K562 (cell line): ENCODE data around the gene DSC1. TPM values are rescaled to one million over a fixed set of nuclear protein-coding genes. Genes with fewer than 3 reads are reported as not detected.

Source experiments
- BCL6 ChIP-seq: fragments of 250-450 bp; sonication (Bioruptor Pico); IDR thresholded peaks from 2 replicates; pipeline ENCODE4 v1.4.0; 2020
- CBX1 ChIP-seq: sonication (generic); IDR thresholded peaks from 2 replicates; pipeline ENCODE4 v1.6.1; 2016; ENCODE audit warnings: antibody characterized with exemption, low read depth, mild to moderate bottlenecking
- COPS2 ChIP-seq: fragments of 450-650 bp; conservative IDR thresholded peaks from 2 replicates; pipeline ENCODE4 v1.6.1; 2016; ENCODE audit warnings: mild to moderate bottlenecking, moderate library complexity
- SAP30 ChIP-seq: fragments of 200-600 bp; sonication (generic); IDR thresholded peaks from 2 replicates; pipeline ENCODE4 v1.6.1; 2012; ENCODE audit warnings: borderline replicate concordance, low read depth, mild to moderate bottlenecking, moderate library complexity, low read length, control low read depth, inconsistent platforms; ENCODE audit not compliant: insufficient read depth, poor library complexity, severe bottlenecking
- SUPT5H ChIP-seq: fragments of 450-650 bp; IDR thresholded peaks from 2 replicates; pipeline ENCODE4 v1.6.1; 2016
- ZBTB7A ChIP-seq: IDR thresholded peaks from 2 replicates; pipeline ENCODE4 v1.6.1; 2011; ENCODE audit warnings: low read depth, mild to moderate bottlenecking, low read length, moderate library complexity, borderline replicate concordance; ENCODE audit not compliant: control insufficient read depth
- polyA plus RNA-seq, 8 experiments: library from polyadenylated mRNA; depleted of rRNA in 4 of 8; stranded (reverse) in 5 of 8; unstranded in 3 of 8; fragments of >200 nt; fragmentation: Nextera tagmentation in 2 of 8; fragmentation: Illumina TruSeq in 1 of 8; extraction: Ambion mirVana in 2 of 8; extraction: Trizol in 1 of 8; gene quantifications; 2 replicates each; pipeline versions ENCODE4 v1.2.1 to v1.2.3, GENCODE V29; 2011 to 2014; ENCODE audit warnings: inconsistent platforms in 1 of 8, missing spikeins in 1 of 8
- total RNA-seq, 7 experiments: library from RNA; depleted of rRNA in 6 of 7; stranded (reverse); fragments of >200 nt in 6 of 7; fragmentation: Illumina TruSeq in 2 of 7; extraction: Trizol in 2 of 7; gene quantifications; 2 replicates each; pipeline versions ENCODE4 v1.2.1 to v1.2.3, GENCODE V29; 2011 to 2021; ENCODE audit warnings: low replicate concordance in 1 of 7
- TF ChIP-seq, protein P1 (sequence below): fragments of 450-650 bp; IDR thresholded peaks from 2 replicates; pipeline ENCODE4 v1.6.1; 2017; ENCODE audit warnings: antibody characterized with exemption, mild to moderate bottlenecking
- TF ChIP-seq, protein P2 (sequence below): fragments of 450-650 bp; formaldehyde crosslinking; IDR thresholded peaks from 2 replicates; pipeline ENCODE4 v1.4.0; 2022; ENCODE audit warnings: mild to moderate bottlenecking, moderate library complexity
- TF ChIP-seq, protein P3 (sequence below): fragments of 250-450 bp; sonication (Bioruptor Pico); IDR thresholded peaks from 2 replicates; pipeline ENCODE4 v1.5.0; 2021; ENCODE audit warnings: mild to moderate bottlenecking, borderline replicate concordance
- TF ChIP-seq, protein P4 (sequence below): sonication (generic); formaldehyde crosslinking; IDR thresholded peaks from 2 replicates; pipeline ENCODE4 v1.8.0; 2022; ENCODE audit warnings: missing genetic modification reagents, mild to moderate bottlenecking, moderate library complexity, borderline replicate concordance

Gene DSC1
- total and polyA plus RNA-seq, 9 of the 15 experiments (the other 6 are each of a cell fraction or from before 2014, with no cell fraction given), result 0.04 to 0.07 (median 0.05) TPM; not detected in 4

DNA sequence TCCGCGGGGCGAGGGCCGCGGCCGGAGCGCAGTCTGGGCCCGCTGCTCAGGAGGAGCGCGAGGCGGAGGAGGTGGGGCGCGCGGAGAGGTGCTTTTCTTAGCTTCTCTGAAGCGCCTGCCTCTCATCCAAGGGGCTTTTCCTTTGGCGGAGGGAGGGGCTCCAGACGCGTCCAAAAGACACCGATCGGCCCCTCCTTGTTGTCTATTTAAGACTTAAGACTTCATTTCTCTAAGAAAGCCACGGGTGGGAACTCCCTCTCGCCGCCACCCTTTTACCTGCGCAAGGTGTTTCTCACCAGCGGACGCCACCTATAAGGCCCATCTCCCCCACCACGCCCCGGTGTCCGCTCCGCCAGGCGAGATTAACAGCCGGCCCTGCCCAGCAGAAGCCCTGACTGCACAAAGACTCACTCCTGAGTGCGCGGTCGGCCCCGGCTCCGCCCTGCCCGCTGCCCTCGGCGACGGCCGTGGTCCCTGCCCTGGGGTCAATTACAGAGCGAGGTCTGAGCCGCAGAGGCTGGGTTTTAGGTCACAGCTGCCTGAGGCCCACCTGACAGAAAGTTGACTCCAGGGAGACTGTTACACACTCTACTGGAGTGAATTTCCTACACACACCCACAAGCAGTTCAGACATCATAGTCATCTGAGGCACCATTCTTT lies 60.5 kb downstream of the DSC1 start, which contains the start of gene DSC2 (continued):
- TF ChIP-seq, protein P1, sequence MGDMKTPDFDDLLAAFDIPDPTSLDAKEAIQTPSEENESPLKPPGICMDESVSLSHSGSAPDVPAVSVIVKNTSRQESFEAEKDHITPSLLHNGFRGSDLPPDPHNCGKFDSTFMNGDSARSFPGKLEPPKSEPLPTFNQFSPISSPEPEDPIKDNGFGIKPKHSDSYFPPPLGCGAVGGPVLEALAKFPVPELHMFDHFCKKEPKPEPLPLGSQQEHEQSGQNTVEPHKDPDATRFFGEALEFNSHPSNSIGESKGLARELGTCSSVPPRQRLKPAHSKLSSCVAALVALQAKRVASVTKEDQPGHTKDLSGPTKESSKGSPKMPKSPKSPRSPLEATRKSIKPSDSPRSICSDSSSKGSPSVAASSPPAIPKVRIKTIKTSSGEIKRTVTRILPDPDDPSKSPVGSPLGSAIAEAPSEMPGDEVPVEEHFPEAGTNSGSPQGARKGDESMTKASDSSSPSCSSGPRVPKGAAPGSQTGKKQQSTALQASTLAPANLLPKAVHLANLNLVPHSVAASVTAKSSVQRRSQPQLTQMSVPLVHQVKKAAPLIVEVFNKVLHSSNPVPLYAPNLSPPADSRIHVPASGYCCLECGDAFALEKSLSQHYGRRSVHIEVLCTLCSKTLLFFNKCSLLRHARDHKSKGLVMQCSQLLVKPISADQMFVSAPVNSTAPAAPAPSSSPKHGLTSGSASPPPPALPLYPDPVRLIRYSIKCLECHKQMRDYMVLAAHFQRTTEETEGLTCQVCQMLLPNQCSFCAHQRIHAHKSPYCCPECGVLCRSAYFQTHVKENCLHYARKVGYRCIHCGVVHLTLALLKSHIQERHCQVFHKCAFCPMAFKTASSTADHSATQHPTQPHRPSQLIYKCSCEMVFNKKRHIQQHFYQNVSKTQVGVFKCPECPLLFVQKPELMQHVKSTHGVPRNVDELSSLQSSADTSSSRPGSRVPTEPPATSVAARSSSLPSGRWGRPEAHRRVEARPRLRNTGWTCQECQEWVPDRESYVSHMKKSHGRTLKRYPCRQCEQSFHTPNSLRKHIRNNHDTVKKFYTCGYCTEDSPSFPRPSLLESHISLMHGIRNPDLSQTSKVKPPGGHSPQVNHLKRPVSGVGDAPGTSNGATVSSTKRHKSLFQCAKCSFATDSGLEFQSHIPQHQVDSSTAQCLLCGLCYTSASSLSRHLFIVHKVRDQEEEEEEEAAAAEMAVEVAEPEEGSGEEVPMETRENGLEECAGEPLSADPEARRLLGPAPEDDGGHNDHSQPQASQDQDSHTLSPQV, result no peak
- TF ChIP-seq CBX1 (0 out of 2 replicates have a peak, but pooled peaks have one; percentile 57), SUPT5H (peak; percentile 40), ZBTB7A (peak; percentile 45; the same call in 1 of the 2 replicates), COPS2 (no peak), SAP30 (no peak), BCL6 (CRISPR knock-in tag) (no peak)
- TF ChIP-seq, protein P2, sequence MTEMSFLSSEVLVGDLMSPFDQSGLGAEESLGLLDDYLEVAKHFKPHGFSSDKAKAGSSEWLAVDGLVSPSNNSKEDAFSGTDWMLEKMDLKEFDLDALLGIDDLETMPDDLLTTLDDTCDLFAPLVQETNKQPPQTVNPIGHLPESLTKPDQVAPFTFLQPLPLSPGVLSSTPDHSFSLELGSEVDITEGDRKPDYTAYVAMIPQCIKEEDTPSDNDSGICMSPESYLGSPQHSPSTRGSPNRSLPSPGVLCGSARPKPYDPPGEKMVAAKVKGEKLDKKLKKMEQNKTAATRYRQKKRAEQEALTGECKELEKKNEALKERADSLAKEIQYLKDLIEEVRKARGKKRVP (CRISPR knock-in tag), result peak; percentile 6; the same call in 1 of the 2 replicates
- TF ChIP-seq, protein P3, sequence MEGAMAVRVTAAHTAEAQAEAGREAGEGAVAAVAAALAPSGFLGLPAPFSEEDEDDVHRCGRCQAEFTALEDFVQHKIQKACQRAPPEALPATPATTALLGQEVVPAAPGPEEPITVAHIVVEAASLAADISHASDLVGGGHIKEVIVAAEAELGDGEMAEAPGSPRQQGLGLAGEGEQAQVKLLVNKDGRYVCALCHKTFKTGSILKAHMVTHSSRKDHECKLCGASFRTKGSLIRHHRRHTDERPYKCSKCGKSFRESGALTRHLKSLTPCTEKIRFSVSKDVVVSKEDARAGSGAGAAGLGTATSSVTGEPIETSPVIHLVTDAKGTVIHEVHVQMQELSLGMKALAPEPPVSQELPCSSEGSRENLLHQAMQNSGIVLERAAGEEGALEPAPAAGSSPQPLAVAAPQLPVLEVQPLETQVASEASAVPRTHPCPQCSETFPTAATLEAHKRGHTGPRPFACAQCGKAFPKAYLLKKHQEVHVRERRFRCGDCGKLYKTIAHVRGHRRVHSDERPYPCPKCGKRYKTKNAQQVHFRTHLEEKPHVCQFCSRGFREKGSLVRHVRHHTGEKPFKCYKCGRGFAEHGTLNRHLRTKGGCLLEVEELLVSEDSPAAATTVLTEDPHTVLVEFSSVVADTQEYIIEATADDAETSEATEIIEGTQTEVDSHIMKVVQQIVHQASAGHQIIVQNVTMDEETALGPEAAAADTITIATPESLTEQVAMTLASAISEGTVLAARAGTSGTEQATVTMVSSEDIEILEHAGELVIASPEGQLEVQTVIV (CRISPR knock-in tag), result no peak
- TF ChIP-seq, protein P4, sequence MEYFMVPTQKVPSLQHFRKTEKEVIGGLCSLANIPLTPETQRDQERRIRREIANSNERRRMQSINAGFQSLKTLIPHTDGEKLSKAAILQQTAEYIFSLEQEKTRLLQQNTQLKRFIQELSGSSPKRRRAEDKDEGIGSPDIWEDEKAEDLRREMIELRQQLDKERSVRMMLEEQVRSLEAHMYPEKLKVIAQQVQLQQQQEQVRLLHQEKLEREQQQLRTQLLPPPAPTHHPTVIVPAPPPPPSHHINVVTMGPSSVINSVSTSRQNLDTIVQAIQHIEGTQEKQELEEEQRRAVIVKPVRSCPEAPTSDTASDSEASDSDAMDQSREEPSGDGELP (CRISPR knock-in tag), result peak; percentile 41; the same call in 1 of the 2 replicates
